AG09319 (cell line): ENCODE results near the gene ZKSCAN3.

Experiments
- DNase-seq: peaks from one replicate; pipeline ENCODE4 v3.0.0-alpha.2; 2010; ENCODE audit warnings: low read depth; ENCODE audit errors: extremely low read depth
- CTCF ChIP-seq: IDR thresholded peaks from 2 replicates; pipeline ENCODE4 v1.5.1; 2011; ENCODE audit warnings: low read depth, mild to moderate bottlenecking, inconsistent platforms, low read length, moderate library complexity

The ZKSCAN3 gene

GRCh38 chr6:28383235-28384142 lies 33.7 kb downstream of the ZKSCAN3 start:
- peak; percentile 39 for TF ChIP-seq CTCF
- DNase-seq, result peak; percentile 61

GRCh38 chr6:28384143-28384533 lies 34.4 kb downstream of the ZKSCAN3 start:
- TF ChIP-seq CTCF, result no peak
- DNase-seq, result no peak

GRCh38 chr6:28390688-28391087 lies 40.9 kb downstream of the ZKSCAN3 start:
- DNase-seq, result no peak
- TF ChIP-seq CTCF, result no peak

GRCh38 chr6:28393912-28394662 lies 44.3 kb downstream of the ZKSCAN3 start:
- DNase-seq, result no peak
- peak; percentile 15 for TF ChIP-seq CTCF

GRCh38 chr6:28395918-28396317 lies 46.2 kb downstream of the ZKSCAN3 start:
- TF ChIP-seq CTCF, result no peak
- DNase-seq, result no peak

GRCh38 chr6:28399350-28400121 lies 49.8 kb downstream of the ZKSCAN3 start, which contains the start of gene ZSCAN12:
TSS of gene ZSCAN12 (minus strand) at chr6:28399747. CDS start at chr6:28398405, 1,342 bp downstream.
- DNase-seq, result peak; percentile 75

More at GRCh38 chr6:28399350-28400121, 49.8 kb downstream of the ZKSCAN3 start, which contains the start of gene ZSCAN12:
- peak; percentile 81 for TF ChIP-seq CTCF
